ENCODE data around the gene LTO1.

The LTO1 gene, protein sequence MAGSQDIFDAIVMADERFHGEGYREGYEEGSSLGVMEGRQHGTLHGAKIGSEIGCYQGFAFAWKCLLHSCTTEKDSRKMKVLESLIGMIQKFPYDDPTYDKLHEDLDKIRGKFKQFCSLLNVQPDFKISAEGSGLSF

DNA sequence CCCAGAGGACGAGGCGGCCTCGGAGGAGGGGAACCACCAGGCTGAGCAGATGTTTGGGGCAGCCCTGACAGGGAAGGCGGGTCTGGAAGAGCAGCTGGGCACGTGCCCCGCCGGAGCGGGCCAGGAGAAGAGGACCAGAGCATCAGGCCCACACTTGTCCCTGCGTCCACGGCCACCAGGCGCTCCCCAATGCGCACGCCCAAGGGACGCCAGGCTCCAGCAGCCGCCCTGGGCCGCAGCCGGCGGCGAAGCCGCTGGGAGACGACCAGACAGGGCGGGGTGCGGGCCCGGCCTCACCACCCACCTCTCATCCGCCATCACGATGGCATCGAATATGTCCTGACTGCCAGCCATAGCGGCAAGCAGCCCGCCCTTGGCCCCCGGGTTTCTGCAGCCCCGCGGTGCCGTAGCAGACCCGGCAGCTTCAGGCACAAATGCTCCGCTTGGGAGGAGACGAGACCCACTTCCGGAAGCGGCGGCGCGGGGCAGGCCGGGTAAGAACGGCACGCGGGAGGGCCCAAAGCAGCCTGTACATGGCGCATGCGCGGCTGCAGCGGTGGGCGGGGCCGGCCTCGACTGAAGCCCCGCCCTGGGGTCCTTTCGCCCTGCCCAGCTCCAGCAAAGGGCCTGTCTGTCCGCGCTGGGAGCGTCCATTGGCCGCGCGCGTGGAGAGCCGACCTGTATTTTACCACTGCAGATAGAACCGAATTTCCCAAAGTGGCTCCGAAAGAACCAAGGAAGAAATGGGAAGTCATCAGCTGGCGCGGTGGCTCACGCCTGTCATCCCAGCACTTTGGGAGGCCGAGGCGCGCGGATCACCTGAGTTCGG, at the start of gene LTO1:
LTO1 (minus strand) TSS at position 468 of the 829 bp plus-strand sequence; CDS start at position 354, 114 bp downstream.
- peak; percentile 90 to 91 for DNase-seq (ENCODE audit: low read depth in 2 of 2)

- no peak for DNase-seq (ENCODE audit: low read depth in 2 of 2)
These were observed 46.6 kb upstream of the LTO1 start for GRCh38 chr11:69721745-69722144.

DNA sequence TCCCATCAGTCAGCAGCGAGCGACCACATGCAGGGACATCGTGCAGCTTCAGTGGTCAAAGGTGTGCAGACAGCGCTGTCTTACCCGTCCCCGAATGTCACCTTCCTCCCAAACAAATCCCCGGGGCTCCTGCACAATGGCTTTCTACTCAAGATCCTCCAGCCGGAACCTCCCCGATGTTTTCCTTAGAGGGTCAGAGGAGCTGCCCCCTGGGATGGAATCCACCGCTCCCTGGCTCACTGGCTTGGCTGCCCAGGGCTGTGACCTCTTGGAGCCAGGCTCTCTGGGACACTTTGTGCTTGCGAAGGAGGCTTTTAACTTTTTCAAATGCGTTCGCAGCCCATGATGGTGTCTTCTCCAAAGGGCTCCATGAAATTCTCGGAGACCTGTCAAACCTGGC, 46.0 kb upstream of the LTO1 start:
- DNase-seq (ENCODE audit: low read depth in 2 of 2): no peak

DNA sequence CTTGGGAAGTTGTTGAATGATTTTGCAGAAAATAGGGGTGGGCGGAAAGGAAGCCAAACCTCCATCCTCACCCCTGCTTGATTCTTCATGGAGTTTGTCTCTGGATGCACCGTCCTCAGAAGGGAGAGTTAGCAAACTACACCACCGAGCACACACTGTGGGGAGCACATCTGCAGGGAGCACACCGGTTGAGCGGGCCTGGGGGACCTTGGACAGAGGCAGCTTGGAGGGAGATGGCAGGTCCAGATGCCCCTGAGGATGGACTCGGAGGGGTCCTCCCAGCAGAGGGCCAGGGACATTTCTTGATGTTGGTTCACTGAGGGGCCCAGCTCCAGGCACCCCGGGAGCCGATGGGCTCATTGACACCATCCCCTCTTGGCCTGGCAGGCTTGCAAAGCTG, 43.8 kb upstream of the LTO1 start:
- DNase-seq (ENCODE audit: low read depth in 2 of 2): no peak

GRCh38 chr11:69718147-69718546, 43.0 kb upstream of the LTO1 start:
- peak in 1 of 2 experiments; percentile 9 for DNase-seq (ENCODE audit: low read depth in 2 of 2)

DNA sequence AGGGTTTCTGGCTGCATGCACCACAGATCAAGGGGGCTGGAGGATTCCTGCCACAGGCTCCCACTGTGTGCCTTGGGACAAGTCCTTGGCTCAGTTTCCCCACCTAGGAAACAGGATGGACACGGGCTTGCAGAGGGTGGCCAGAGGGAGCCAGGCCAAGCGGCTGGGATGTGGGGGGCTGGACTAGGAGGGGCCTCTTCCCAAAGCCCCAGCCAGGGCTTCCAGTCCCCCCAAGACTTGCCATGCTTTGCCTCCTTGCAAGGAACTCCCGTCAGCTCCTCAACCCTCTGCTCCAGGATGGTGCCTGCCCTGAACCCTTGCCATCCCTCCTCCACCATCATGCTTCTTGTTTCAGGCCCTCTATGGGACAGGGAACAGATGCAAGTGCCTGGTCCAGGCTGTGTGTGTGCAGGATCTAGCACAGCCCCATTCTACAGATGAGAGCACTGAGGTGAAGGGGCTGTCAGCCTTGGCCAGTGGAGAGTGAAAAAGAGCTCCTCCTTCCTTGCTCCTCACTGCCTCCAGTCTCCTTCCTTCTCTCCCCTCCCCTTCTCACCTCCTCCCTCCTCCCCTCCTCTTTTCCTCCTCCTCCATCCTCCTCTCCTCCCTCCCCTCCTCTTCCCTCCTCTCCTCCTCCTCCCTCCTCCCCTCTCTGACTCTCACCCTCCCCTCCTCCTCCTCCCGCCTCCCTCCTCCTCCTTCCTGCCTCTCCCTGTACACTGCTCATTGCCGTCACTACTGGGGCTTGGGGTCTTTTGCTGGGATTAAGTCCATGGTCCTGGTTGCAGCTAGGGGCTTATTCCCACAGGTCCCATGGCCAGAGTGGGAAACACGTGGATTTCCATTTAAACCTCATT, 42.0 kb upstream of the LTO1 start:
- no peak for DNase-seq (ENCODE audit: low read depth in 2 of 2)

GRCh38 chr11:69716099-69716498, 40.9 kb upstream of the LTO1 start:
- no peak for DNase-seq (ENCODE audit: low read depth in 2 of 2)

DNA sequence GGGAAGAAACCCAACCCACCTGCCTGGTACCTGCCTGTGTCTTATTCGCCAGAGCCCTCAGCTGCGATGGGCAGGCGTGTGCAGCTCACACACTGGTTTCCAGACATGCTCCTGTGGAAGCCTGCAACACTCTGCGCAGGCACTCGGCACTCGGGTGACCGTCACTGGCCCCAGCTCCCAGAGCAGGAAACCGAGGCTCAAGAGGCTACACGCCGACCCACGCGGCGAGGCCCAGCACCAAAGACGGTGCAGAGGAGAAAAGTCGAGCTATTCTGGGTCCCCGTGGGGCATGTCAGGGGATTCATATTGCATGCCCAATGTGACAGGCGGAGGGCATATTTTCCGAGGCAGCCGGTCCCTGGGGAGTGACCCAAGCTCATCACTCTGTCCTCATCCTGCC, 40.3 kb upstream of the LTO1 start:
- DNase-seq (ENCODE audit: low read depth in 2 of 2): no peak

GRCh38 chr11:69711822-69712801, 37.0 kb upstream of the LTO1 start:
- DNase-seq (ENCODE audit: low read depth in 2 of 2): no peak

DNA sequence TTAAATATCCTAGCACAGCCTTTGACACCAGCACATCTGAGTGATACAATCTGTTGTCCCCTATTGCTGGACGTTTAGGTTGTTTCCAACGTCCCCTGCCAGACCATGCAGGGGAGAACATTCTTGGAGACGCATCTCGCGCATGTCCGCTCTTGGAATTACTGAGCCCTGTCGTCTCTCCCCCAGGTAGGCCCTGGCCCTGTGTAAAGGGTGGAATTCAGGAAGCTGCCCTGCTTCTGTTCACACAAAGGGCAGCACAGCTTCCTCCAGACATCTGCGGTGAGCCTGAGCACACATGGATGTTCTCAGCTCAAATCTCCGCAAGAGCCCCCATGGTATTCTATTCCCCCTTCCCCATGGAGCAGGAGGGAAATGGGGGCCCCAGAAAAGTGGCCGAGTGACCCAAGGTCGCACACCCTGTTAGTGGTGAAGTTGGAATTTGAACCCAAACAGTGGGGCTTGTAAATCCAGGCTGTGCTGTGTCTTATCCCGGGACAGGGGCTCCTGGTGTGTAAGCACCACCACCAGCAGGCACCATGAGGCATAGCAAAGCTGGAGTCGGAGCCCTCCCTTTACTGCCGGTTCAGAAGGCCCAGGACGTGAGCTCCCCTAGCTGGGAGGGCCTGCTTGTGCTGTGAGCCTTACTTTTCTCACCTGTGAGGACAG, 33.7 kb upstream of the LTO1 start:
- no peak for DNase-seq (ENCODE audit: low read depth in 2 of 2)

DNA sequence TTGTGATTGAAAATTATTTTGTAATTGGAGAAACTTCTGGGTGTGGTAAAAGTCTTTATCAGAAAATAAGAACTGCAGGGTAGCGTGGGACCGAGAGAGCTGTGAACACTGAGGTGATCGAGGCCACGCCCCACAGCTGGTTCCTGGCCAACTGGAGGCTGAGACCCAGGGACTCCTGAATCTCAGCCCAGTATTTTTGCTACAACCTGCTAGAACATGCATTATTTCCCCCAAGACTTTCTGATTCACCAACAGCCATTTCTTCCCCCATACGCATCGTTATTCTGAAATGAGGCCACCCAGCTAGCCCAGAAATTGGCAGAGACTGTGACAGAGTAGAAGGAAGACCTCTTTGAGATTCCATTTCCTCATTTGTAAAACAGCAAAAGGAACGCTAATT, 32.0 kb upstream of the LTO1 start:
- no peak for DNase-seq (ENCODE audit: low read depth in 2 of 2)

DNA sequence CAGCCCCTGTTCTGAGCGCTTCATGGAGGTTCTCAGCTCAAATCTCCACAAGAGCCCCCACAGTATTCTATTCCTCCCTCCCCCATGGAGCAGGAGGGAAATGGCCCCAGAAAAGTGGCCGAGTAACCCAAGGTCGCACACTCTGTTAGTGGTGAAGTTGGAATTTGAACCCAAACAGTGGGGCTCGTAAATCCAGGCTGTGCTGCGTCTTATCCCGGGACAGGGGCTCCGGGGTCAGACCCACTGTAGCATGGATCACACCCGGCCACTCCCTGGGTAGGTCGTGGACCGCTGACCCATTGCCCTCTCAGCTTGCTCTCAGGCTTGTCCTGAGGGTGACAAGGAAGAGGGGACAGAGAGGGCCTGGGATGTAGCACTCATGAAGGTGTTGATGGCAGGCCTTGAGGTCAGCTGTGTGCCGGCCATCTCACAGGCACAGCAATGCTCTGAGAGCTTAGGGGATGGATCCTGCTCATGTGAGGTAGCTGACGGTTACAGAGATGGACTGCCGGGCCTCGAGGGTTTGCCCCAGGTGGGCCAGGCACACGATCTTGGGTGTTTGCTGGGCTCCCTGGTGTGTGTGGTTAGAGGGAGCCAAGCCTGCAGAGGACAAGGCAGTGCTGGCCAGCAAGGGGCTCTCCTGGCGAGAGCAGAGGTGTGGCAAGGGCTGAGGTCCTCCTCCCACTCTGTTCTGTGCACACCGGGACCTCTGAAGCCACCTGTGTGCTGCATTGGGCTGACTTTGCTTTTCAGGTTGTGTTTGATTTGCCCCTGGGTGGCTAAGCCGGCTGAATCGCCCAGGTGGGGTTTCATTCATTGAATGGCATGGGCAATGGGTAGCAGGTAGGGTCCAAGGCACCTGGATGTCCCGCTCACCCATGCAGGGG, 31.0 kb upstream of the LTO1 start:
- DNase-seq (ENCODE audit: low read depth in 2 of 2): no peak

DNA sequence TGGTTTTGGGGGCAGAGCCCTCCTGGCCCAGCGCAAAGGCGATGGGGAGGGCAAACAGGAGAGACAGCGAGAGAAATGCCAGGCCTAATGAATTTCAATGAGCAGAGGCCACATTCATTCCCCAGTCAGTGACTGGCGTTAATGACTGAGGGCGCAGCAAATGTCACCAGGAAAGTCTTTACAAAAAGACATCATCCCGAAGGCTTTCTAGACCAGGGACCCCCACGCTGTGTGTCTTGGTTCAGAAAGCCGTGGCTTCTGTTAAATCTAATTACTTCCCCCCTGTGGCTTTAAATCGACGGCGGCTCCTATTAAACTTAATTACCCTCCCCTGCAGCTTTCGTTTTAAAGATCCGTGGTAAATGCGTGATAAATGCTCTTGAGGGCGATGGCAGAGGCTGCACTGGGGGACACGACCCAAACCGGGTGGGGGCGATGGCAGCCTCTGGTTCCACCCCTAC, 30.2 kb upstream of the LTO1 start:
- DNase-seq (ENCODE audit: low read depth in 2 of 2): no peak

DNA sequence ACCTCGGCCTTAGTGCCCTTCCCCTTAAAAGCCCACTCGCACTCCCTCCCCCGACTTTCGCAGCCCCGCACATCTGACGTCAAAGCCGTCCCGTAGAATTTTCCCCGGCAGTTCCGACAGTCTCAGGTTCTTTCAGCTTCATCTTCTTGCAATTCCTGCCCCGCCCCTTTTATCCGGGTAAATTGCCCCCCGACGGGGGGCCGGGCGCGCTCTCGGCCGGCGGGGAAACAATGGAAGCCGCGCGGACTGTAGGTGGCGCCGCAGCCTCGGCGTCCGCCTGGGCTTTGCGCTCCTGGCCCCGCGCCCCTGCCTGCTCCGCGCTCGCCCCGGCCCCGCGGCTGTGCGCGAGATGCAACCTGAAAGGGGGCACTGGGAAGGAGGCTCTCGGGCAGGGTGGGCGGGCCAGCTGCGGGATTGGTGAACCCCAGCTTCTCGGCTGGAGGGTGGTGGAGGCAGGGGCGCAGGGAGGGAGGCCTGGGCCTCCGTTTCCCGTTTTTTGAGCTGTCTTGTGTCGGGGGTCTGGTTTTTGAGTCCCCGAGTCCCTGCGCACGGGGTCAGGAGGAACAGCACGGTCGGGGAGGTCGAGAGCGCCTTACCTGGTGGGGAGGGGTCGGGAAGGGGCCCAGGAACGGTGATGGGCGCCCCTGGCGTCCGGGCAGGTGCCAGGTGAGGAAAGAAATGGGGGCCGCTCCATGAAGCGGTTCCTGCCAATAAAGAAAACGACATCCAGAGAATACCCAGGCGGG, 29.5 kb upstream of the LTO1 start:
- DNase-seq (ENCODE audit: low read depth in 2 of 2): no peak

DNA sequence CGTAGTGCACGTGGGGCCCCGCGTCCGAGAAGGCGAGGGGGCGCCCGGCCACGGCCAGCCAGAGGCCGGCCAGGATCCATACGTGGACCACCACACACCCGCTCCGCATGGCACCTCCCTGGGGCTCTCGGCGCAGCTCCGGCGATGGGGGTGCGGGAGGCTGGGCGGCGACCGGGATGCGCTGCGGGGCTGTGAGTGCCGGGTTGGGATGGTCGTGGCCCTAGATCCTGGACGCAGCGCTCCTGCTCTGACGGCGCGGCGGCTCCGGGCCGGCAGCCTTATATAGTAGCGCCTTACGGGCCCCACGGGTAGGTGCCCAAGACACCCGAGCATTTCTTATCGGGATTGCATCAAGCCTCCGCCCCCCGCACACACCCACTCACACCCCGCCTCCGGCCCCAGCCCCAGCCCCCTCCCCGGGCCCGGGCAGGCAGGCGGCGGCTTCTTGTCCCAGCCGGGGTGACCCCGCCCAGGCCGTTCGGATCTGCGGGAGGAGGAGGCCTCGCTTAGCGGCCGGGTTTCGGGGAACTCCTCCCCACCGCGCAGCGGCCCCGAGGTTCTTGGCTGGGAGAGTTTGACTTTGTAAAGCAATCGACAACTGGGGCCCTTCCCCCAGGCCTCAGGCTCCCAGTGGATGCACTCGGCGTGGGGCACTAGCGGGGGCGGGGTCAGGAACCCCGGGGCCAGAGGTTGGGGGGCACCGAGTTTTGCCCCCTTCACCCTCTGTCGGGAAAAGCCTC, 28.8 kb upstream of the LTO1 start, which contains the start of gene FGF19:
FGF19 (minus strand) TSS at position 255 of the 740 bp plus-strand sequence; CDS start at position 109, 146 bp downstream.
- peak in 1 of 2 experiments; percentile 7 for DNase-seq (ENCODE audit: low read depth in 2 of 2)

DNA sequence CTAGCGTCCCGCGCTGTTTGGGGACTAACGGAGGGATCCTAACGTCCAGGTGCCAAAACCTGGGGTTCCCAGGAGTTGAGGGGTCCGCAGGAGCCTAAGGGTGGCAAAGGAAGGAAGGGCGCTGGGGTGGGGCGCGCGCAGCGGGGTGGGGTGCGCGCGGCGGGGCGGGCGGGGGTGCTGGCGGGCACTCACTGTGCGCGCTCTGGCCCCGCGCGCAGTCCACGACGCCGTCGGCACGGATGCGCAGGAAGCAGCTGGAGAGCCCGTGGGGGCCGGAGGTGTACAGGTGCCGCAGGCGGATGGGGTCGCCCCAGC, 28.3 kb upstream of the LTO1 start:
- DNase-seq (ENCODE audit: low read depth in 2 of 2): no peak

DNA sequence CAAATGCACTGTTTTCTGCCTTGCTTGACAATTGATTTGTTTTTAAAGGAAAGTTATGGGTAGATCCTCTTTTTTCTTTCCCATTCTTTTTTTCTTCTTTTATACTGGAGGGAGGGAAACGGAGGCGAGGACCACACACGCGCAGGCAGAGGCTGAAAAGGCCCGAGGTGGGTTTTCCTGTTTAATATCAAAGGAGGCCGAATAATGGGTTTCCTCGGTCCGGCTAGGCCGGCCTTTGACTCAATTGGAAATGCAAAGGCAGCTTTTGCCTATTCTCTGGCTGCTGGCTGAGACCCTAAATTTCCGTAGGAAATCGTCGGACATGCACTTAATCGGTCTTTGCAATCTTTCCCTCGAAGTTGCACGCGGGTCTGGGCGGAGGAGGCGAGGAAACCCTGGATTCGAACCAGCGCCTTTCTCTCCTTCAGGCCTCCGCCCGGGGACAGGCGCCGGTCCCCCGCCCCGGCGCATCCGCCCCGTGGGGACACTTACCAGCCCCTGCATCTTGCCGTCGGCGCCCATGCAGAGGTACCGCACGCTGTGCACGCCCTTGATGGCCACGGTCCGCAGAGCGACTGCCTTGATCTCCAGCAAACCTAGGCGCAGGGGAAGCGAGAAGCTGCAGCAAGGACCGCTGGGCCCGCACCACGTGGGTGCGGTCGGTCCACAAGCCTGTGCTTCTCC, 27.8 kb upstream of the LTO1 start:
- DNase-seq (ENCODE audit: low read depth in 2 of 2): no peak

GRCh38 chr11:69702239-69702691, 27.1 kb upstream of the LTO1 start:
- DNase-seq (ENCODE audit: low read depth in 2 of 2): no peak
